BLaER1 (cell line): ENCODE results near the gene SIRT7.

ENCODE experiments used
- H3K27ac ChIP-seq: shearing (Covaris generic); formaldehyde crosslinking; 2 replicates; pipeline ENCODE4 v1.8.1; 2022
- H3K27me3 ChIP-seq: shearing (Covaris generic); formaldehyde crosslinking; 2 replicates; pipeline ENCODE4 v1.8.1; 2022
- H3K36me3 ChIP-seq: shearing (Covaris generic); formaldehyde crosslinking; 2 replicates; pipeline ENCODE4 v1.8.1; 2022
- H3K4me1 ChIP-seq: shearing (Covaris generic); formaldehyde crosslinking; 2 replicates; pipeline ENCODE4 v1.8.1; 2022
- H3K4me2 ChIP-seq: shearing (Covaris generic); formaldehyde crosslinking; 2 replicates; pipeline ENCODE4 v1.8.1; 2022
- H3K4me3 ChIP-seq: shearing (Covaris generic); formaldehyde crosslinking; 2 replicates; pipeline ENCODE4 v1.8.1; 2022
- H3K9ac ChIP-seq: shearing (Covaris generic); formaldehyde crosslinking; 2 replicates; pipeline ENCODE4 v1.8.1; 2022
- H3K9me3 ChIP-seq: shearing (Covaris generic); formaldehyde crosslinking; 2 replicates; pipeline ENCODE4 v1.8.1; 2022
- H4K20me1 ChIP-seq: shearing (Covaris generic); formaldehyde crosslinking; 2 replicates; pipeline ENCODE4 v1.8.1; 2022
- Cebpa-rat ChIP-seq: shearing (Covaris generic); IDR thresholded peaks from 2 replicates; pipeline ENCODE4 v1.8.1; 2022

The SIRT7 gene

GRCh38 chr17:81900181-81900820, 17.7 kb downstream of the SIRT7 start:
- no peaks in the 10 kb centered on the region for H3K9me3 ChIP-seq
- no peak overlapping the region for H3K4me3 ChIP-seq
- H3K27ac ChIP-seq: no peak overlapping the region
- peaks cover 33% of the 10 kb centered on the region for H3K4me1 ChIP-seq
- no peak for TF ChIP-seq Cebpa-rat
- H4K20me1 ChIP-seq: peaks cover 76% of the 10 kb centered on the region
- no peak overlapping the region for H3K9ac ChIP-seq
- peaks cover 88% of the 10 kb centered on the region for H3K36me3 ChIP-seq
- H3K4me2 ChIP-seq: no peak overlapping the region
- H3K27me3 ChIP-seq: peaks cover 43% of the 10 kb centered on the region

GRCh38 chr17:81899514-81900166, 18.3 kb downstream of the SIRT7 start:
- Histone ChIP-seq H3K27ac (no peak overlapping the region), H3K9ac (no peak overlapping the region), H3K9me3 (no peaks in the 10 kb centered on the region), H3K27me3 (peaks cover 43% of the 10 kb centered on the region), H3K4me3 (no peak overlapping the region), H3K4me1 (peaks cover 28% of the 10 kb centered on the region), H4K20me1 (peaks cover 72% of the 10 kb centered on the region), H3K36me3 (peaks cover 90% of the 10 kb centered on the region), H3K4me2 (no peak overlapping the region)
- TF ChIP-seq Cebpa-rat: no peak

DNA sequence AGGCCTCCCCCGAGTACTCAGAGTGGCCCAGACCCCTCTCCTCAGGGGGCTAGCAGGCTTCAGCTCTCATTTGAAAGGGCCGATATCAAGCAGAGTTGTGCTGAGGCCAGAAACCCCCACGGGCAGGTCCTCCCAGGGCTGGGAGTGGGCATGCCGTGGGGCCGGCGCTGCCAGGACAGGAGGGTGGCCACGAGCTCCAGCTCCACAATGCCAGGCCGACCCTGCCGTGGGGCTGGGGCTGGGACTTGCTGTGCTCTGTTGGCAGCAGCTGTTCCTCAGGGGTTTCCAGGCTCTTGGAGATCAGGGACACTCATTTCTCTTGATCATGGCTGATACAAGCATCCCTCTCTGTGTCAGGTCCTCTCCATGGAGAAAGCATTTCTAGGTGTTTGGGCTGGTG, 19.1 kb downstream of the SIRT7 start:
- Histone ChIP-seq H3K9ac (no peak overlapping the region), H3K4me2 (no peak overlapping the region), H3K4me3 (no peak overlapping the region), H3K9me3 (no peaks in the 10 kb centered on the region), H3K4me1 (peaks cover 29% of the 10 kb centered on the region), H4K20me1 (peaks cover 71% of the 10 kb centered on the region), H3K36me3 (peaks cover 88% of the 10 kb centered on the region), H3K27ac (no peak overlapping the region), H3K27me3 (peaks cover 38% of the 10 kb centered on the region)
- no peak for TF ChIP-seq Cebpa-rat

- H3K9ac ChIP-seq: no peak overlapping the region
- no peaks in the 10 kb centered on the region for H3K9me3 ChIP-seq
- H3K4me3 ChIP-seq: no peak overlapping the region
- H3K4me2 ChIP-seq: no peak overlapping the region
- H3K27me3 ChIP-seq: peaks cover 31% of the 10 kb centered on the region
- TF ChIP-seq Cebpa-rat: no peak
- H4K20me1 ChIP-seq: peaks cover 64% of the 10 kb centered on the region
- H3K4me1 ChIP-seq: peaks cover 29% of the 10 kb centered on the region
- H3K36me3 ChIP-seq: peaks cover 81% of the 10 kb centered on the region
- H3K27ac ChIP-seq: no peak overlapping the region
These were observed 19.7 kb downstream of the SIRT7 start for GRCh38 chr17:81898029-81898866.

GRCh38 chr17:81895400-81895799, 22.6 kb downstream of the SIRT7 start:
- Histone ChIP-seq H3K9ac (no peak overlapping the region), H4K20me1 (peaks cover 40% of the 10 kb centered on the region), H3K9me3 (no peaks in the 10 kb centered on the region), H3K4me2 (no peak overlapping the region), H3K36me3 (peaks cover 65% of the 10 kb centered on the region), H3K27ac (no peak overlapping the region), H3K27me3 (peaks cover 3% of the 10 kb centered on the region), H3K4me1 (peaks cover 31% of the 10 kb centered on the region), H3K4me3 (no peak overlapping the region)
- TF ChIP-seq Cebpa-rat: no peak

- Histone ChIP-seq H3K9me3 (no peaks in the 10 kb centered on the region), H3K4me3 (peak overlapping the region; percentile 97), H3K9ac (peak overlapping the region; percentile 98), H3K27ac (peak overlapping the region; percentile 98), H3K36me3 (peaks cover 65% of the 10 kb centered on the region), H3K4me2 (no peak overlapping the region), H3K4me1 (peaks cover 43% of the 10 kb centered on the region), H3K27me3 (no peaks in the 10 kb centered on the region), H4K20me1 (peaks cover 55% of the 10 kb centered on the region)
- no peak for TF ChIP-seq Cebpa-rat
These were observed 26.7 kb downstream of the SIRT7 start for GRCh38 chr17:81891303-81891552.

DNA sequence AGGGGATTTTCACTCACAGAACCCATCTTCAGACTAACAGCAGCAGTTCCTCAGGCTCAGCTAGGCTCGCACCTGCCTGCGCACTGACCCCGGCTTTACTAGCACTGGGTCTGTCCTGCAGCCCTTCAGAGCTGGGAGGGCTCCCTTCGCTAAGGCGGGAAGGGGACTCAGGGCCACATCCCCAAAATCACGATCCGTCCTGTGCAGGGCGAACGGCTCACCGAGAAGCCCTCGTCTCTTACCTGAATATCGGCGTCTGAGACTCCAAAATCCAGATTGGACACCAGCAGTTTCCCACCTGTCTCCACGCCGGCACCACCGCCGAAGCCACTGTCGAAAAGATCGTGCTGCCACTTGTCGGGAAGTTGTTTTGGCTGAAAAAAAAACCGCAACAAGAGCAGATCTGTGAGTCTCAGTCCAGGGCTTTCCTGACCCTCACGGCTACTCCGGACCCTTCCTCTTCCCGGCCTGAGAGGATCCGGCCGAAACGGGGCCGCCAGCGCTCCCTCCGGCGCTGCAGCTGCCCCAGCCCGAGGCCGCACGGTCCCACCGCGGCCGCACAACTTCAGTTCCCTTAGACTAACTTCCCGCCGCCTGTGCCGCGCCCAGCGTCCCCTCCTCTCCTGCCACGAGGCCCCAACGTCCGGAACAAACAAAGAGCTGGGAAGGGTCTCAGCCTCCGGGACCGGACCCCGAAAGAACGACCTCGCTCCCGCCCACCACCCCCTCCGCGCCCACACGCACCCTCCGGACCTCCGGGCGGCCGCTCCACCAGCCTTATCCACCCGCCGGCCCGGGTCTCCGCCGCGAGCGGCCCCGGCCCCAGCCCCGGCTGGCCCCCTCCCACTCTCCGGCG, 27.3 kb downstream of the SIRT7 start:
- Histone ChIP-seq H3K4me3 (peak overlapping the region; percentile 97), H3K27me3 (no peaks in the 10 kb centered on the region), H3K9ac (peak overlapping the region; percentile 98), H3K4me1 (peaks cover 43% of the 10 kb centered on the region), H3K9me3 (no peaks in the 10 kb centered on the region), H3K27ac (peak overlapping the region; percentile 98), H4K20me1 (peaks cover 61% of the 10 kb centered on the region), H3K4me2 (peak overlapping the region; percentile 98), H3K36me3 (peaks cover 65% of the 10 kb centered on the region)
- TF ChIP-seq Cebpa-rat: no peak

DNA sequence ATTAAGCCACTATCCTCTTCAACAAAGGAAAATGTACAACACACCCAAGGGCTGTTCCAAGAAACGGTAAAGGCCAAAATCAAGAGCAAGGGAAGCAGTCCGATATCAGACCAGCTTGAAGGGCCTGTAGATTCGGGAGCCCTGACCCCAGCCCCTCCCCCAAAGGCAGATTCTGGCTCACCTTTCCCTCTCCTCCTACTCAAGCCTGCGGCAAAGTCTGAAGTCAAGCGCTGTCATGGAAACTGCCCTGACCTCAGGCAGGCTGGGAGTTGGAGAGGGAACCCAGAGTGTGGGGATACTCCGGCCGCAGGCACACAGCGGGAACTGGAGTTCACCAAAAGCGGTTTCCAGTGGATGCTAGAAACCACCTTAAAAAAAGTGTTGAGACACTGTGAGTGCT, 28.4 kb downstream of the SIRT7 start:
- TF ChIP-seq Cebpa-rat: no peak
- 0 out of 2 replicates have a peak overlapping the region, but pooled peaks have one; percentile 98 for H3K27ac ChIP-seq
- H3K36me3 ChIP-seq: peaks cover 65% of the 10 kb centered on the region
- peak overlapping the region; percentile 97 for H3K4me3 ChIP-seq
- no peaks in the 10 kb centered on the region for H3K9me3 ChIP-seq
- peak overlapping the region; percentile 98 for H3K4me2 ChIP-seq
- no peaks in the 10 kb centered on the region for H3K27me3 ChIP-seq
- H3K9ac ChIP-seq: peak overlapping the region; percentile 98; the same call in 1 of the 2 replicates
- H3K4me1 ChIP-seq: peaks cover 40% of the 10 kb centered on the region
- peaks cover 69% of the 10 kb centered on the region for H4K20me1 ChIP-seq

DNA sequence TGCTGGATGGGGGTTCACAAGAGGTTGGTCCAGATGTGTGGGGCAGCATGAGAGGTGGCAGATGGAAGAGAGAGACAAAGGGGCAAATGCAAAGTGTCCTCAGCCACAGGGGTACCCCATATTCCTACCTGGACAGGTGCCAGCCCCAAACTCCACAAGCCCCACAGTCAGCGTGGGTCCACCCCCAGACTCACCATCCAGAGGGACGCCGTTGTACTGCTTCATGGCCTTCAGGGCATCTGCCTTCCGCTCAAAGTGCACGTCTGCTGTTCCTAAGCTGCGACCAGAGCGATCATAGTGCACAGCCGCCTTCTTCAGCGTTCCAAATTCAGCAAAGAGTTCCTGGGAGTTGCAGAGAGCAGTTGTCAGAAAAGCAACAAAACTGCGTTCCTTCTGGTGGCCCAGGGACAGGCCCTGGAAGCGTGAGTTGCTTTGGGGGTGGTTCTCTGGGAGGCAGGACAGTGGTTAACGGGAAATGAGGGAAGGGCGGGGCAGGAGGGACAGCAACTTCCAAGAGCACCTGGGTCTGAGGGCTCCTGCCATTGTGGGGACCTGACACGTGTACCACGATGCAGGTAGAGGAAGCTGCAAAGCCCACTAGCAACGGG, 28.9 kb downstream of the SIRT7 start:
- Histone ChIP-seq H3K27ac (no peak overlapping the region), H3K4me2 (peak overlapping the region; percentile 98), H4K20me1 (peaks cover 69% of the 10 kb centered on the region), H3K9me3 (no peaks in the 10 kb centered on the region), H3K4me1 (peaks cover 35% of the 10 kb centered on the region), H3K9ac (peak overlapping the region; percentile 98; the same call in 1 of the 2 replicates), H3K27me3 (no peaks in the 10 kb centered on the region), H3K36me3 (peaks cover 65% of the 10 kb centered on the region), H3K4me3 (no peak overlapping the region; the same call in 1 of the 2 replicates)
- no peak for TF ChIP-seq Cebpa-rat
